Stimulated activated CD4-positive, alpha-beta T cell treated with anti-CD3 and anti-CD28 coated beads, Interleukin-4, amount 100 ng/mL, for 1 hour (primary cell): Measurements from ENCODE around the gene HAPLN1.

Experiments
- DNase-seq: peaks from one replicate; pipeline ENCODE4 v3.0.0-alpha.2; 2020

HAPLN1 gene

DNA sequence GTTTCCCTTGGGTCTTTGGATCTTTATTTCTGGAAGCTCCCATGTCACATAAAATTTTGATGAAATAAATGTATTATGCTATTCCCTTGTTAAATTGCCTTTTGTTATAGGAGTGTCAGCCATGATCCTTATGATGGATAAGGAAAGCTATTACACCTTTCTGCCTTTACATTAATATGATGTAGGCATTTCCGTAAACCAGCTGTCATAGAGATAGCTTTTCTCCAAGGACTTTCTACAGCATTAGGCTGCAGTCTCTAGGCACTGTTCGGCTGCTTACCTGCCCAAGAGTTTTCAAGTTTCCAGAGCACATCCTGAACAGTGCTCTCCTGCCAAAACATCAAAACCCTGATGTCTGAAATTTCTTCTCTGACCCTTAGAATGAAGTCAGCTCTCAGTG is 87.4 kb downstream of the HAPLN1 start:
- no peak for DNase-seq

DNA sequence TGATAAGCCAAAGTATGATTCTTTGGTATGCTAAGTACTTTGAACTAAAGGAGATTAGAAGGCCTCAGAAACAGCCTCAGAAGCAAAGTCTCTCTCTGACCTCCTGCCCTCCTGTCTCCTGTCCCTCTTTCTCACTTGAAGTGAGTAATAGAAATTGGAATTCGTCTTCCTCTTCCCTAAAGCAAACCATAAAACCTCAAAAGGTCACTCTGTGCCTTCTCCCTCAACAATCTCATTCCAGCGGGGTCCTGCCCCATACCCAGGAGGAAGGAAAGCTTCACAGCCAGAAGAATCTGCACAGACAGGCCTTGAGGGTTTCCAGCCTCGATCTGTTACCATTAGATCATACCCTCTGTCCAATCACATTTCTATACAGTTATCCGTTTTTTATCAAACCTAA is 87.8 kb downstream of the HAPLN1 start:
- no peak for DNase-seq

GRCh38 chr5:83628360-83628759 is 92.3 kb downstream of the HAPLN1 start:
- no peak for DNase-seq

GRCh38 chr5:83614841-83615240 is 105.8 kb downstream of the HAPLN1 start:
- DNase-seq = no peak

DNA sequence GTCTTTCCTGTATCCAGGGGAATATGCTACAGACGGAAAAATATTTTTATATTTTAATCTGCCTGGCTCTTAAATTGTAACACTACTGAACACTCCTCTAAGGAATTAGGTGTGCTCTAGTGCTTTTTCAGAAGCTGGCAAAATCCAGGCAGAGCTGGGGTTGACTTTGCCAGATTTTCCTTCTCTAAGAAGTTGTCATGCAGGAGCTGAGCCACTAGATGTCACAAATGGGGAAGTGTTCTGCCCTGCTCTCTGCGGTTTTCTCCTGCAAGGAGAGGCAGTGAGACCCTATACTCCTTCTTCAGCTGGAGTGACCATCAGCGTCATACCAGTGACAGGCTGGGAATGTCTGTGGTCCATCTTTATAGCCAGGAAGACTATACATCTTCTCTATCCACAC is 112.5 kb downstream of the HAPLN1 start:
- no peak for DNase-seq

DNA sequence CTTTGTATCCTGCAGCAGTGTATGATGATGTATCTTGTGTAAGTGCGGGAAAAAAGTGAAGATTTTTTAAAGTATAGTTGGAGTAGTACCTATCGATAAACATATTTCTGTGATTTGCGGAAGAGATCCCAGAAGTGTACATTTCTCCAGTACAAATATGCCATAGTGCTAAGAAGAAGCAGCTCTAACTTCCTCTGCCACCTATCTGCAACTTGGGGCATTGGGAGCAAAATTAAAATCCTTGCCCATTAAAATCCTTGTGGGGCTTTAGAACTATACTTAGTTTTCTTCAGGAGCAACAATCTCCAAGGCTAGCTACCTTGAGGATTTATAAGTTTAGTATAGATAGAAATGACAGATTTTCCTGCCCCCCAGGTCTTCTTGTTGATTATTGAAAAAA is 125.4 kb downstream of the HAPLN1 start:
- no peak for DNase-seq

DNA sequence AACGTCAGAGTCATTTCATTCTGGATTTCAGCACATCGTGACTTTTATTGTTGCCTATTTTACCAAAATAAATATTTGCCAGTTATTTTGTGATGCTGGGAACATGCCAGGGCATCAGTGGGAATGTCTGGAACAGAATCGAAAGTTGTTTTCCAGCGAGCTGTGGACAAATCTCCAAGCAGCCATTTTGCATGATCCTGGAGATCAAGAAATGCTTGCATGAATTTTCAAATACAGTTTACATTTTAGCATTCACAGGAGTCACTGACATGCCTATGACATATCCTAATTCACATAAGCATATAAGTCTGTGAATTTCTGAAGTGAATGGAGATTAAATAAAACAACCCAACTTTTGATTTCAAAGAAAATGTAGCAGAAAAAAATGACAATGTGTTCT is 129.7 kb downstream of the HAPLN1 start:
- DNase-seq = no peak

- no peak for DNase-seq
These were observed 130.9 kb downstream of the HAPLN1 start for GRCh38 chr5:83589786-83590185.
